Activated CD4-positive, alpha-beta T cell treated with anti-CD3 and anti-CD28 coated beads, Interleukin-2, amount 50 U/mL, for 48 hours (primary cell): ENCODE data around the gene GRIA3.

ENCODE experiments used
- DNase-seq, 2 experiments: peaks; one replicate each; pipeline ENCODE4 v3.0.0-alpha.2; 2020

The GRIA3 gene

DNA sequence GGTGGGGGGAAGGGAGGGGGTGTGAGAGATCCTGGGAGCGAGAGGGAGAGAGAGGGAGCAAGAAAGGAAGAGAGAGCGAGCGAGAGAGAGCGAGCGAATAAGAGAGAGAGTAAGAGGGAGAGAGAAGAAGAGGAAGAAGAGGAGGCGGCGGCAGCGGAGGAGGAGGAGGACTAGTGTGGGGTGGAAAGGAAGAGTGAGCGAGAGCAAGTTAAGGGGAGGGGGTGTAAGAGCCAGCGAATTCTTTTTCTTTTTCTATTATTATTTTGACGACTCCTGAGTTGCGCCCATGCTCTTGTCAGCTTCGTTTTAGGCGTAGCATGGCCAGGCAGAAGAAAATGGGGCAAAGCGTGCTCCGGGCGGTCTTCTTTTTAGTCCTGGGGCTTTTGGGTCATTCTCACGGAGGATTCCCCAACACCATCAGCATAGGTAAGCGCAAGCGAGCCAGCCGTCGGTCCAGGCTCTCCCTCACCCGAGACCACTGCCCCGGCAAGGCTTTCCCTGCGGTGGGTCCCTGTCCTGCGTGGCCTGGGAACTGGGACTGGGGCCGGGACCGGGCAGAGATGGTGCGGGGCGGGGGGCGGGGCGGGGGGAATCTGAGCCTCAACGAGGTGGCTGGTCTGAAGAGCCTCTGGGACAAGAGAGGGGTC lies at the start of gene GRIA3:
TSS of gene GRIA3 (plus strand) at position 60 of the 647 bp plus-strand sequence. CDS start at position 318, 258 bp downstream.
- DNase-seq, result no peak

- no peak for DNase-seq
Observed at GRCh38 chrX:123138473-123138872, 45.6 kb upstream of the GRIA3 start.

DNA sequence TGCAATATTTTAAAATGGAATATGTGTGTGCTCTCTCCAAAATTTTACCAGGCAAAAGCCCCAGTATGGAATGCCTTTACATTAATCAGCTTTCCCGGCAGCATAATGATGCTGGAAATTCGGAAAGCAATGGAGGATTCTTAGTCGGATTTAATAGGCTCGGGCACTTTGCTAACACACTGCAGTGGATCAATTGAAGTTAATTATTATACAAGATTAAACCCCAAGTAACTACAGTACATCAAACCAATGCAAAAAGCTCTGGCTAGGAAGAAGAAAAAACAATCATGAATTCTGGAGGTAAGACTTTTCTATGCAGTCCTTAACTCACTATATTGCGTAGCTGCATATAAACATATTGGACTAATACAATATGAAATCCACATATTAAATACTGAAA lies 43.6 kb upstream of the GRIA3 start:
- DNase-seq, result no peak

GRCh38 chrX:123140904-123141303 lies 43.2 kb upstream of the GRIA3 start:
- no peak for DNase-seq

GRCh38 chrX:123153846-123154335 lies 30.2 kb upstream of the GRIA3 start:
- no peak for DNase-seq

GRCh38 chrX:123155327-123155726 lies 28.8 kb upstream of the GRIA3 start:
- DNase-seq, result no peak

DNA sequence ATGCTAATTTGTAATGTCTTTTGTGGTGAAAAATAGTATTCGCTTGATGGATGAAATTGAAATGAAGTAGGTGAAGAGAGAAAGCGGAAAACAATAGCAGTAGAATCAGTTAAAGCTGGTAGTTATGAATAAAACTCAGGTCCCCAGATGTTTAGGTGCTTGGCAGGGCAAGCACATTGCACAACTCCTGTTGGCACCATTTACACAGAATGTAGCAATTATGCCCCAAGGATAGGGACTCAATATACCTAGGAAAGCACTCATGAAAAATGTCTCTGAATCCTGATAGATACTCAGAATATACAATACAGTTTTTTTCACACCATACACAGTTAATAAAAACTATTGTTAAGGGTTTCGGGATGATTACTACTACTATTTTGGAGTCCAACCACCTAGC lies 26.5 kb upstream of the GRIA3 start:
- DNase-seq, result no peak

DNA sequence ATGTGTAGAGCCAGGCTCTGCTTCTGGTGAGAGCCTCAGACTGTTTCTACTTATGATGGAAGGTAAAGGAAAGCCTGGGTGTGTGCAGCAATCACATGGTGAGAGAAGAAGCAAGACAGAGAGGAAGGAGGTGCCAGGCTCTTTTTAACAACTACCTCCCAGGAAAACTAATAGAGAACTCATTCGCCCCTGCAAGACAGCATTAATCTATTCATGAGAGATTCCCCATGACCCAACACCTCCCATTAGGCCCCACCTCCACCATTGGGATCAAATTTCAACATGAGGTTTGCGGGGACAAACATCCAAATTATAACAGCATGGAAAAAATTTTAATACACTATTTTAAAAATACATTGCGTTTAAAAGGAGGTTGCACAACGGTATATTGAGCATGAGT lies 24.7 kb upstream of the GRIA3 start:
- no peak for DNase-seq

- no peak for DNase-seq
Observed at GRCh38 chrX:123167621-123168020, 16.5 kb upstream of the GRIA3 start.

DNA sequence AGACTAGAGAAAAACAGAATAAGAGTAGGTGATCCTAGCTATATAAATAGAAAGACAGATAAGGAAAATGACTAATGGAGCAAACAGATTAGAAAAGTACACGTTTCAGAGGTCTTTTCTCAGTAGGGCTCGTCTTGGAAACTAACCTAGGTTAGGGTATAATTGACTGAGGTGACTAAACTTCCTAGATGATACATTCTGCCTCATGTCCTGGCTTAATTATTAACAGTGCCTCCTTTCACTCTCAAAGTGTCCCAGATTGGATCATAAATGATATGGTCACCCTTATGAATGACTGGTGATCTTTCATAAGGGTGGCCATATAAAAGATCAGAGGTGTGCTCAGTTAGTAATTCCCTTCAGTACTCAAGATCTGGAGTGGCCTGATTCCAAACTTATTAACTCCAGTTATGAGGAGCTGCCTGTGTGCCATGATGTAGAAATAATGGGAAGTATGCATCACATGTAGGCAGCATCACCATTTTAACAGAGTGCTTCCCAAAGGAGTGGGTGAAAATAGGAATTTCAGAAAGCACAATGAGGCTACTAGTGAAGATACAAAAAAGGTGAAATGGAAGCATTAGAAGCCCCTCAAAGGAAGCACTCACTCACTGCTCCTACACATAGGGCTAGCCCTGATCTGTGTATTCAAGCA lies 14.7 kb upstream of the GRIA3 start:
- no peak for DNase-seq

GRCh38 chrX:123170546-123170945 lies 13.5 kb upstream of the GRIA3 start:
- DNase-seq, result no peak

GRCh38 chrX:123171781-123172180 lies 12.3 kb upstream of the GRIA3 start:
- no peak for DNase-seq

GRCh38 chrX:123172869-123173268 lies 11.2 kb upstream of the GRIA3 start:
- no peak for DNase-seq

DNA sequence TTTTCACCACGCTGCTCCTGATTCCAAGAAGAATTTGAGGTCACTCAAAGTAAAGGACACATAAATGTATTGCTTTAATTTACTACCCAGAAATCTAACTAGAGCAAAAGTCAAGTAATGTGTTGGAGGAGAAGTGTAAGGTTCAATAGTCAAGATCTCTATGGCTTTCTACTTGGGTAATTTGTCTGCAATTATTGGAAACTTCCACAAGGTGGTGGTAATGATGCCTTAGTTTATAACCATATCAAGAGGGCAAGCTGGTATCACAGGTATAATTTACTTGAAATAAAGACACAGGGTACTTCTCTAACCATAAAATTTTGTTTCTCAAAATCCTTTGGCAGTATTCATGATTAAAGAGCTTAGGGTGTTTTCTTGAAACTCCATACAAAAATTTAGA lies 10.2 kb upstream of the GRIA3 start:
- DNase-seq, result no peak

DNA sequence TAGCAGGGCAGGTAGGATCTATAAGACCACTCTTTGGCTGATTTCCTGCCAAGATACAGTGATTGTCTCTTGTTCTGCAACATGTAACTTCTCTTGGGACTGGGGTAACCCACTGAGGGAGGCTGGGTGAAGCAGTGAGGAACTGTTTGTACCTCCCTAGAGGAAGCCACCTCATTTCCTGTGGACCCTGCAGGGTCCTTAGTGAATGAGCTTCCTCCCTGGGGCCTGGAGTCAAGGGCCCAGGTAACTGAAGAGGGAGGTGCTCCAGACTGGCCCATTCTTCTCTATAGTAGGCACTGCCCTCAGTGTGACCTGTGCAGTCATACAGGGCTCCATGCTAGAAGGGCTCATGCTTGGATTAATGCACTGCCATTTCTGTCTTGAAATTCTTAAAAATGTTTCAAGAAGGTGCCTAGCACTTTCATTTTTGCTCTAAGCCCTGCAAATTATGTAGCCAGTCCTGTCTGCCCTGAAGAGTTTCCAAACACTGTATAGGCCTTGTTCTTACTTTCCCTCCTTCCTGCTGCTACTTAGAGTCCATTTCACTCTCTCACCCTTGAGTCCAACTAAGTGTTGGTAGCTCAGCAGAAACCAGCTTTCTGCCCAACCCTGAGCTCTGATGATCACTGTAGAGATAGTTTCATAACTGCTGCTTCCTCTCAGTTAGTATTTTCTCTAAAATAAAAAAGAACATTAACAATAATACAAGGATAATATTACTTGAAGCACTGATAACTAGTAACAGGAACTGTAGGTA lies 8.5 kb upstream of the GRIA3 start:
- no peak for DNase-seq

- DNase-seq, result no peak
Observed at GRCh38 chrX:123181233-123181914, 2.7 kb upstream of the GRIA3 start.

DNA sequence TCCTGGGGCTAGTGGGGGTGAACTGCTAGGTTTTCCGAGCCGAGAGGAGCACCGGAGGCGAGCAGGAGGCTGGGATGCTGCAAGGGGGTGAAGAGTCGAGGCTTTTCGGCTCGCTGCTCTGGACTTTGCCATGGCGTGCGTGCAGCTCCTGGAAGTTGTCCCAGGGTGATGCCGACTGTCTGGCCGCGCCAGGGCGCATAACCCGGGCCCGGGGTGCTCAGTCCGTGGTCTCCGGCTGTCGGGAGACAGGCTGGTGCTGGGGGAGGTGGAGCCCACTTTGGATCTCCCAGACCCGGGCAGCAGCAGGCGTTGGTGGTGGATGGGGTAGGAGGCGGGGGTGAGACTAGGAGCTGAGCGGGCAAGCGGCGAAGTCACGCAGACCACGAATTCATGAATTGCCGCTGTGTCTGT lies 793 bp downstream of the GRIA3 start:
- no peak for DNase-seq

DNA sequence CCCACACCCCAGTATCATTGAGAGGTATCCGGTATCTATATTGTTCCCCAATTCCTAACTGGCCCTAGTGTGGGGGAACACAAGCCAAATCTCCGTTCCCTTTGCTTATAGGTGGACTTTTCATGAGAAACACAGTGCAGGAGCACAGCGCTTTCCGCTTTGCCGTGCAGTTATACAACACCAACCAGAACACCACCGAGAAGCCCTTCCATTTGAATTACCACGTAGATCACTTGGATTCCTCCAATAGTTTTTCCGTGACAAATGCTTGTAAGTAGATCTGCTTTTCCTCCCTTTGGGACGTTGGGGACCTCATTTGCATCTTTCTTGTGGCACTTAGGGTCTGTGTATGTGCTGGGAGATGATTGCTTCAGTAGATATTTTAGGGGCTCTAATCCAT lies 1.6 kb downstream of the GRIA3 start:
- DNase-seq, result no peak

DNA sequence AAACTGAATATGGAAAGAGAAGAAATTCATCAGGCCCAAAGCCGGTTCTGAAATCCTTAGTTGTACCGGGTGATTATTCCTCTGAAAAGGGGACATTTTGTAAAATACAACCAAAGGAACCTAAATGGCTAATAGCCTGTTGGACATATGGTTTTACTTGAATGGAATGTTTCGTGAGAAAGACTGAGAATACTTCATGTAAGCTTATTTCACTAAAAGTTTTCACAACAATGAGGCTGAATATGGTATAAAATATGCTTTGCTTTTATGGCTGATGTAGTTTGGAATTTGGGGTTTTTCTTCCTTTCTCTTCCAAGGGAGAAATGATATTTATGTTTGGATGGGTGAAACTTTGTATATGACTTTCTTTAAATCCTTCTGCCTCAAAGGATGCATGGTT lies 2.7 kb downstream of the GRIA3 start:
- no peak for DNase-seq

DNA sequence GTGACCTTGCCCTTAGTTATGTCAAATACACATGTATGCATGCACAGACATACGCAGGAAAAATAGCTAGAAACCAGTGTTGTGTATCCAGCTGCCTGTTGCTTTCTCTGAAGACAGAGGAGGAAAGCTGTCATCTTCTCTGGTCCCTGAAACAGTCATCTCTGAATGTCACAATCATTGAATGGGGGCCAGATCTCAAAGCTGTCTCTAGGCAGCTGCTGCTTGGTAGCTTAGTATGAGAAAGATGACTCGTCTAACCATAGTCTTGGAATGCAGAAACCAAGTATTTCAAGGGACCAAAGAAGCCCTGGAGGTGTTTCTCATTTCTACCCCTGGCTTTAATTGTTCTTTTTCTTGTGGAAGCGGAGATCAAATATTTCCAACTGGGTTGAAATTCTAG lies 4.0 kb downstream of the GRIA3 start:
- DNase-seq, result no peak

DNA sequence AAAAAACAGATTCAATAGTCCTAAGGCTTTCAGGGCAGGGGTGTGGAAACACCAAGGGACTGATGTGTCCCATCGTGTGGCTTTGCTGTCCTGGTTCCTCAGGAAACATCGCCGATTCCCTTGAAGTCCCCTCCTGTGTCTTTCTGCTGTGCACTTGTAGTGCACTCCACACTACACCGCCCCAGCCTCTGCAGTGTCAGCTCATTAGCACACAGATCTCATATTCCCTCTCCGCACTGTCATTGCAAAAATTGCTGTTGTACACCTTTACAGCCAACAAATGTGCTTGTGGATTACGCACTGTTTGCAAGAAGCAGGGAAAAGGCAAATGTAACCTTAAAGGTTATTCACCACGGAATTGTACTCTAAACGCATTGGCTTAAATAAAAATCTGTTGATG lies 5.3 kb downstream of the GRIA3 start:
- no peak for DNase-seq

GRCh38 chrX:123190096-123190495 lies 6.0 kb downstream of the GRIA3 start:
- DNase-seq, result no peak

DNA sequence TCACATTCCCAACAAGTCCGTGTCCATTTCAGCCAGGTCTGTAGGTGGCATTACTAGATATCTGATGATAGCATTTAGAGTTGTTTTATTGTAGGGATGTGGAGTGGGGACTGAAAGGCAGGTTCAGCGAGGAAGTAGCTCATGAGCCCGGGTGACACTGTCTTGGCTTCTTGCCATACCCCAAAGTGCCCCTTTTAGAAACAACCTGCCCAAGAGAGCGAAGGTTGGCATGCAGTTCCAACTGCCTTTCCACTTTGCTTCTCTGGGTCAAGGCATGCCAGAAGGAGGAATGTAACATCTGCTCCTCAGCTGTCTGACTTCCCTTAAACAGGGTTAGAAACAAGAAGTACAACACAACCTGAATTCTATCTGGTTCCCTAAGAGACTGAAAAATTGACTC lies 9.0 kb downstream of the GRIA3 start:
- no peak for DNase-seq
